ENCODE results near the gene TXNRD2.

GRCh38 chr22:19897726-19898125, 43.9 kb downstream of the TXNRD2 start:
- TF ChIP-seq CTCF (conservative IDR thresholded peaks at IDR 0.05; ENCODE audit: low read length) (no peak), EZH2phosphoT487 (IDR thresholded peaks at IDR 0.05; ENCODE audit: borderline replicate concordance, low read depth, low read length) (no peak)

Measured in OCI-LY7 (cell line).